Measurements from ENCODE around the gene ABR.

GRCh38 chr17:988561-988960 is 191.2 kb downstream of the ABR start:
- no peak for TF ChIP-seq CTCF (IDR thresholded peaks at IDR 0.05 in 8 of 11, conservative IDR thresholded peaks at IDR 0.05 in 3 of 11)
- TF ChIP-seq POLR2A (IDR thresholded peaks at IDR 0.05): no peak

Data from spleen (tissue), 7 donors.